ENCODE results near the gene PAIP2. TPM values are rescaled to one million over a fixed set of nuclear protein-coding genes. Genes with fewer than 3 reads are reported as not detected.

The PAIP2 gene
- total and polyA plus RNA-seq, 2 experiments from 2014 or later, result 65.3 to 77.5 TPM

DNA sequence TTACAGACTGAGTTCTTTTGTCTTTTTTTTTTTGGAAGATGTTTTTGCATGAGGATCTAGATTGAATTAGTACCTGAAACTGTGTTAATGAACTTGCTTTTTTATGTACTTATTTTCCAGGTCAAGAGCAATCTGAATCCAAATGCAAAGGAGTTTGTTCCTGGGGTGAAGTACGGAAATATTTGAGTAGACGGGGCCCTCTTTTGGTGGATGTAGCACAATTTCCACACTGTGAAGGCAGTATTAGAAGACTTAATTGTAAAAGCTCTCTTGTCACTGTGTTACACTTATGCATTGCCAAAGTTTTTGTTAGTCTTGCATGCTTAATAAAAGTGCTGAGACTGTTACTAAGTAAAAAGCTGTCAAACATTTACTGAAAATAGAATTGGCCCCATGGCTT is 27.0 kb downstream of the PAIP2 start:
- TF ChIP-seq EZH2phosphoT487 (IDR thresholded peaks at IDR 0.05; ENCODE audit: low read depth, severe bottlenecking, unreplicated experiment), result no peak
- TF ChIP-seq, protein P1, sequence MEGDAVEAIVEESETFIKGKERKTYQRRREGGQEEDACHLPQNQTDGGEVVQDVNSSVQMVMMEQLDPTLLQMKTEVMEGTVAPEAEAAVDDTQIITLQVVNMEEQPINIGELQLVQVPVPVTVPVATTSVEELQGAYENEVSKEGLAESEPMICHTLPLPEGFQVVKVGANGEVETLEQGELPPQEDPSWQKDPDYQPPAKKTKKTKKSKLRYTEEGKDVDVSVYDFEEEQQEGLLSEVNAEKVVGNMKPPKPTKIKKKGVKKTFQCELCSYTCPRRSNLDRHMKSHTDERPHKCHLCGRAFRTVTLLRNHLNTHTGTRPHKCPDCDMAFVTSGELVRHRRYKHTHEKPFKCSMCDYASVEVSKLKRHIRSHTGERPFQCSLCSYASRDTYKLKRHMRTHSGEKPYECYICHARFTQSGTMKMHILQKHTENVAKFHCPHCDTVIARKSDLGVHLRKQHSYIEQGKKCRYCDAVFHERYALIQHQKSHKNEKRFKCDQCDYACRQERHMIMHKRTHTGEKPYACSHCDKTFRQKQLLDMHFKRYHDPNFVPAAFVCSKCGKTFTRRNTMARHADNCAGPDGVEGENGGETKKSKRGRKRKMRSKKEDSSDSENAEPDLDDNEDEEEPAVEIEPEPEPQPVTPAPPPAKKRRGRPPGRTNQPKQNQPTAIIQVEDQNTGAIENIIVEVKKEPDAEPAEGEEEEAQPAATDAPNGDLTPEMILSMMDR (IDR thresholded peaks at IDR 0.05; ENCODE audit: poor library complexity), result peak; percentile 19
- Histone ChIP-seq H3K4me3 (no peak overlapping the region), H3K4me2 (no peak overlapping the region), H4K20me1 (ENCODE audit: insufficient read depth, poor library complexity, severe bottlenecking) (peaks cover 9% of the 10 kb centered on the region), H2AFZ (no peak overlapping the region), H3K79me2 (peaks cover 7% of the 10 kb centered on the region), H3K27ac (no peak overlapping the region), H3K9me3 (ENCODE audit: low read depth) (no peaks in the 10 kb centered on the region), H3K9me2 (replicated peaks; ENCODE audit: insufficient read depth) (no peaks in the 10 kb centered on the region), H3K4me1 (ENCODE audit: insufficient read depth) (no peaks in the 10 kb centered on the region), H3K36me3 (replicated peaks; ENCODE audit: insufficient read depth, low read depth) (no peaks in the 10 kb centered on the region), H3K27me3 (no peaks in the 10 kb centered on the region)
- DNase-seq (ENCODE audit: low spot score), result no peak
- WGBS (ENCODE audit: low lambda C conversion rate, missing lambda C conversion rate), result 84% methylated on average over 2 of the region's 2 CpGs

DNA sequence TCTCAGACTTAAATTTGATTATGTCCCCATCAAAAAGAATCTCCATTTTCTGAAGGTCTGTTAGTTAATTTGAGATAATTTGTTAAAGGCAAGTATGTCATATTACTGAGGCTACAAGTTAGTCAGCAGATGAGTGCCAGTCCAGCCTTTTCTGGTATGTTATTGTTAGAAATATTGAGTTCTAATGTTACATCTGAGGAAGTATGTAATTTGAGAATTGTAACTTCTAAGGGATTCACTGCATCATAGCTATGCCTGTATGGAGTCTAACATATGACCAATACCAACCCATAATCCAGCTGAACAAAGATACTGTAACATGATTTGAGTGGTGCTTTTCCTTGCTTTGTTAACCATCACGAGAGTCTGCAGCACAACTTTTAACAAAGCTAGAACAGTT is 27.5 kb downstream of the PAIP2 start:
- Histone ChIP-seq H3K36me3 (replicated peaks; ENCODE audit: insufficient read depth, low read depth) (no peaks in the 10 kb centered on the region), H3K9me3 (ENCODE audit: low read depth) (no peaks in the 10 kb centered on the region), H3K4me1 (ENCODE audit: insufficient read depth) (no peaks in the 10 kb centered on the region), H4K20me1 (ENCODE audit: insufficient read depth, poor library complexity, severe bottlenecking) (peaks cover 8% of the 10 kb centered on the region), H3K79me2 (peaks cover 5% of the 10 kb centered on the region), H3K27ac (no peak overlapping the region), H3K4me3 (no peak overlapping the region), H3K9me2 (replicated peaks; ENCODE audit: insufficient read depth) (no peaks in the 10 kb centered on the region), H3K27me3 (no peaks in the 10 kb centered on the region), H2AFZ (no peak overlapping the region), H3K4me2 (no peak overlapping the region)
- TF ChIP-seq EZH2 (IDR thresholded peaks at IDR 0.05; ENCODE audit: borderline replicate concordance) (no peak), EZH2phosphoT487 (IDR thresholded peaks at IDR 0.05; ENCODE audit: low read depth, severe bottlenecking, unreplicated experiment) (no peak)
- TF ChIP-seq, protein P1 (IDR thresholded peaks at IDR 0.05; ENCODE audit: poor library complexity), result no peak
- WGBS (ENCODE audit: low lambda C conversion rate, missing lambda C conversion rate), result 94% methylated on average over 1 of the region's 1 CpG
- no peak for DNase-seq (ENCODE audit: low spot score)

GRCh38 chr5:139371482-139372435 is 30.1 kb downstream of the PAIP2 start:
- Histone ChIP-seq H3K4me1 (ENCODE audit: insufficient read depth) (no peaks in the 10 kb centered on the region), H3K9me2 (replicated peaks; ENCODE audit: insufficient read depth) (no peaks in the 10 kb centered on the region), H3K4me2 (no peak overlapping the region), H3K9me3 (ENCODE audit: low read depth) (no peaks in the 10 kb centered on the region), H3K4me3 (no peak overlapping the region), H4K20me1 (ENCODE audit: insufficient read depth, poor library complexity, severe bottlenecking) (peaks cover 3% of the 10 kb centered on the region), H3K79me2 (no peaks in the 10 kb centered on the region), H2AFZ (no peak overlapping the region), H3K36me3 (replicated peaks; ENCODE audit: insufficient read depth, low read depth) (no peaks in the 10 kb centered on the region), H3K27ac (no peak overlapping the region), H3K27me3 (no peaks in the 10 kb centered on the region)
- DNase-seq (ENCODE audit: low spot score), result no peak
- 93% methylated on average over 7 of the region's 7 CpGs for WGBS (ENCODE audit: low lambda C conversion rate, missing lambda C conversion rate)
- TF ChIP-seq EZH2phosphoT487 (IDR thresholded peaks at IDR 0.05; ENCODE audit: low read depth, severe bottlenecking, unreplicated experiment) (no peak), EZH2 (IDR thresholded peaks at IDR 0.05; ENCODE audit: borderline replicate concordance) (no peak)
- TF ChIP-seq, protein P1 (IDR thresholded peaks at IDR 0.05; ENCODE audit: poor library complexity), result no peak
